Measurements from ENCODE around the gene SGSH.
"Not testable (repeated sequence)": the region's sequence is repeated elsewhere in the genome, so short reads cannot be mapped to it uniquely, and the experiment has no call there.

Gene SGSH
- total RNA-seq, result 49.5 to 83.1 reads per million in 2 donors

DNA sequence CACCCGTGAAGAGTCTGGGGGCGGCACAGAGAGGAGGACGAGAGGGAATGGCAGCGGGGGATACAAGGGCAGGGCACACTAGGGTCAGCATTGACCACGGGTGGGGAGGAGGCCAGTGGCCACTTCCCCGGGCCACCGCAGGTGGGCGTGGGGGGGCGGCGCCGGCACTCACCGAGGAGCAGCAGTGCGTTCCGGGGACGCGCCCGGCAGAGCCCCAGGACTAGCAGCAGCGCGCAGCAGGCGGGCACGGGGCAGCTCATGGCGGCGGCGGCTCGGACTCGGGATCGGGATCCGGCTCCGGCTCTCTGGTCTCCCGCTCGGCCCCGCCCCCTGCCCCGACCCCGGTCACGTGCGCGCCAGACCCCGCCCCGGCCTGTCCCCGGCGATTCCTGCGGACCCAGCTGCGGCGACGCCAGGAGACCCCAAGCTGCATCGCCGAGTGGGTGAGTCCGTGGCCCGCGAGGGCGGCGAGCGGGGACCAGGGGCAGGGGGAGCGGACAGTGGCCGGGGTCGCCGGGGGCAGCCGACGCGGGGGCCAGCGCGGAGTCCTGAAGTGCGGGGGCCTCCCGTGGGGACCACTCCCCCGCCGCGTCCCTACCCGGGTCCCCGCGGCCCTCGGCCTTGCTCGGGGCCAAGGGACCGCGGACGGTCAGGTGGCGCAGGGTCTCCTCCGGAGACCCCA, at the start of gene SGSH, which contains the start of gene SLC26A11:
Gene SGSH (minus strand): TSS at position 280 of the 682 bp plus-strand sequence. CDS start 20 bp downstream, at position 260.
Gene SLC26A11 (plus strand): TSS at position 374 of the 682 bp plus-strand sequence. CDS start 1,134 bp downstream, outside the sequence.
- peak; percentile 52 for DNase-seq

DNA sequence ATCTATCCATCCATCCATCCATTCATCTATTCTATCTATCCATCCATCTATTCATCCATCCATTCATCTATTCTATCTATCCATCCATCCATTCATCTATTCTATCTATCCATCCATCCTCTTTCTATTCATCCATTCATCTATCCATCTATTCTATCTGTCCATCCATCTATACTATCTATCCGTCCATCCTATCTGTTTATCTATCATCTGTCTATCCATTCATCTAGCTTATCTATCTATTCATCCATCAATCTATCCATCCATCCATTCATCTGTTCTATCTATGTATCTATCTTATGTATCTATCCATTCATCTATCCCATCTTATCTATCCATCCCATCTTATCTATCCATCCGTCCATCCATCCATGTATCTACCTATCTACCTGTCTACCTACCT, 49.3 kb upstream of the SGSH start:
- DNase-seq, result no peak

DNA sequence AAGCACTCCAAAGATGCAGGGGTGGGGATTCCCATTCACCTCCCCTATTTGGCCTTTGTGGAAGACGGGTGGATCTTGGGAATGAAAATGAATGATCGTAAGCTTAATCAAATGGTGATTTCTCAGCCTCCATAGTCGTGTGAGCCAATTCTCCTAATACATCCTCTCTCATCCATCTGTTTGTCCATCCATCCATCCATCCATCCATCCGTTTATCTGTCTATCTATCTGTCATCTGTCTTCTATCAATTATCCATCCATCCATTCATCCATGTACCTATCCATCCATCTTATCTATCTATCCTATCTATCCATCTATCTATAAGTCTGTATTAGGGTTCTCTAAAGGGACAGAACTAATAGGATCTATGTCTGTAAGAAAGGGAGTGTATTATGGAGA, 48.3 kb upstream of the SGSH start:
- DNase-seq, result no peak

DNA sequence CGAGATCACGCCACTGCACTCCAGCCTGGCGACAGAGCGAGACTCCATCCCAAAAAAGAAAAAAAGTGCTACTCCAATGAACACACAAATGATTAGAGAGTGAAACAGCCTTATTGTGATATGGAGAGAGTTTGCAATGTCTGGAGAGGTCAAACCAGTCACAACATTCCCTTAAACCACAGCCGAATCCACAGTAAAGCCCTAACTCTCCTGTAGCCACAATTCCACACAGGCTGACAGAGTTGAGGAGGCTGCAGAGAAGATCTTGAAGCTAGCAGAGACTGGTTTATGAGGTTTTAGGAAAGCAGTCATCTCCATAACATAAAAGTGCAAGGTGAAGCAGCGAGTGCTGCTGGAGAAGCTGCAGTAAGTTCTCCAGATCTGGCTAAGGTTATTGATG, 47.3 kb upstream of the SGSH start:
- no peak for DNase-seq

DNA sequence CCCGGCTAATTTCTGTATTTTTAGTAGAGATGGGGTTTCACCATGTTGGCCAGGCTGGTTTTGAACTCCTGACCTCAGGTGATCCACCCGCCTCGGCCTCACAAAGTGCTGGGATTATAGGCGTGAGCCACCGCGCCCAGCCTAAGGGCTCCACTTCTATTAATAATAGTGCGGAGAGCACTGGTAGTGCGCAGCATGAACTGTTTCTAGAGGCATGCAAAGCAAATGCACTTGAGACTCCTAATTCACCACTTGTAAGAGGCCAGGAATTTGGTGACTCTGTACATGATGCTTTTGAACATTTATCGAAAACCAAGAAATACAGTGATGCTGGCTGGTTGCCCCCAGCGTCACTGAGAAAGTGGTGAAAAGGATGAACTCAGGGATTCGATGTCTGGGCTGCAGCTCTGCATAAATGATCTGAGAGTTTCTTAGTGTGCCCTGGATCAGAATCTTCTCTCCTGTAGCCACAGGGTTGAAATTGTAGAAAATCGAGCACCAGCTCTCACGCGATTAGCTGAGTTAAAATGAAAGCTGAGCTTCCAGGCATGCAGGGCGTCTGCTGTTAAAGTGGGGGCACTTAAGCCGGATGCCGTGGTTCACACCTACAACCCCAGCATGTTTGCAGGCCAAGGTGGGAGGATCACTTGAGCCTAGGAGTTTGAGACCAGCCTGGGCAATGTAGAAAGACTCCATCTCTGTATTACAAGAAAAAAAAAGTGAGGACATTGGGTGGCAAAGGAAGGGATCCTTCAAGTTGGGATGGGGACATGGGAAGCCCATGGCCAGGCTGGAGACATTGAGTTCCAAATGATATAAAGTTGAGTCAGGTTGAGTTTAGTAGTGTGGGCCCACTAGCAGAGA, 45.3 kb upstream of the SGSH start:
- no peak for DNase-seq

DNA sequence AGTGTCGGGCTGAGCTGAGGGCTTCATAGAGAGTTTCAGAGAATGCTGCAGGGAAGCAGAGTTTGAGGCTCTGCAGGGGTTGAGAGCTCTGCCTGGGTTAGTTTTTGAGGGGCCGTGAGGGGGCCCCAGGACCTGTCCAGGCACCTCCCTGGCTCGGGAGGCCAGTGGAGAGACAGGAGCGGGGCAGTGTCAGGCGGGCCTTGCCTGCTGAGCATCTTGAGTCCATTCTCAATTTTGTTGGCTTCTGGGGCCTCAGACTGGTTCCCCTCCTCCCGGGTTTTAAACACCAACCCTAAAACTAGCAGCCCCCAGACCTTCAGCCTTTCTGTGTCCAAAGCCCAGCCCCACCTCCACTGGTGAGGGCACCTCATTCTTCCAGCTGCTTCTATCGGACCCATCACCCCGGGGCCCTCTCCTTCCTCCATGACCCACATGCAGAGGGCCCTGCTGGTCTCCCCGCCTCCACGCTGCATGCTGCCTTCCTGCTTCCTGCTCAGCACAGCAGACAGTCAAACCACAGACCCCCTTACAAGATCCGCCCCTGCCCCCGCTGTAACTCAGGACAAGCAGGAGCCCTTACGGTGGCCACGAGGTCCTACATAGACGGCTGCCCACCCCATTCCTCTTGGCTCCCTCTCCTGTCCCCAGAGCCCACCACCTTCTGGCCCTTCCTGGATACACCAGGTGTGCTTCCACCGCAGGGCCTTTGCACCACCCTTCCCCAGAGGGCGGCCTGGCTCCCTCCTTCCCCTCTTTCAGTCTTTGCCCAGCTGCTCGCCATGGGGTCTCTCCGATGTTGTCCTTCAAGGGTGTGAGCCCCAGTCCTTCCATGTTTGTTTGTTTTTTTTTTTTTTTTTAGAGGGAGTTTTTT, 44.3 kb upstream of the SGSH start:
- peak; percentile 28 for DNase-seq

DNA sequence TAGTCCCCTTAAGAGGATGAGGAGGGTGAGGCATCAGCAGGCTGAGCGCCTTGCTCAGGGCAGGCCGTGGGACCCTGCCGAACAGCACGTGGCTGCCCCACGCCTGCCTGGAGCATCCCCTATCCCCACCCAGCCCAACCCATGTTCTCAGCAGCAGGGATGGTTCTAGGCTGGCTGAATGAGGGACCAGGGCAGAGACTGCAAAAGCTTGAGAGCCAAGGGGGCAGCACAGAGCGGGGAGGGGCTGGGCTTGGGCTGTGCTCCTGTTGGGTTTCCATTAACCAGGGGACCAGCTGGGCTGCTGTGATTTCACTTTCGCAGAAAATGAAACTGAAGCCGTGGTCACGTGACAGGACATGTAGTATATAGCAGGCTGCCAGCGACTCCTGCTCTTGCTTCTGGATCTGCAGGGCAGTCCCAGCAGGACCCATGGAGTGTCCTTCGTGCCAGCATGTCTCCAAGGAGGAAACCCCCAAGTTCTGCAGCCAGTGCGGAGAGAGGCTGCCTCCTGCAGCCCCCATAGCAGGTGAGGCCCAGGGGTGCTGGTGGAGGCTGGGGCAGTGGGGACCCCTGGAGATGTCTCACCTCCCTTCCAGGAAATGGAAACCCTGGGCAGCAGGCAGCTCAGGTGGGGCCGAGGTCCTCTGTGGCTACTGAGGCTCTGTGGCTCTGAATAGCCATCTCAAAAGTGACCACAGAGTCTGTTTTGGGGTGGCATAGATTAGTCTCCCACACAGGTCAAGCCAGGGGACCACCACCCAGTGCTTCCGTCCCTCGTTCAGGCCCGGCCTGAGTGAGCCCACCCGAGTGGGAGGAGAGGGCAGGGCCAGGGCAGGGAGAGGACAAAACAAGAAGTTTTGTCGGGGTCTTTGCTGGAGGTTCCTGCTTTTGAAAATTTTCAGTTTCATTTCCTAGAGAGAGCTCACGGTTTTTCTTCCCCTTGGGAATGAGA, 43.4 kb upstream of the SGSH start:
- DNase-seq, result no peak

DNA sequence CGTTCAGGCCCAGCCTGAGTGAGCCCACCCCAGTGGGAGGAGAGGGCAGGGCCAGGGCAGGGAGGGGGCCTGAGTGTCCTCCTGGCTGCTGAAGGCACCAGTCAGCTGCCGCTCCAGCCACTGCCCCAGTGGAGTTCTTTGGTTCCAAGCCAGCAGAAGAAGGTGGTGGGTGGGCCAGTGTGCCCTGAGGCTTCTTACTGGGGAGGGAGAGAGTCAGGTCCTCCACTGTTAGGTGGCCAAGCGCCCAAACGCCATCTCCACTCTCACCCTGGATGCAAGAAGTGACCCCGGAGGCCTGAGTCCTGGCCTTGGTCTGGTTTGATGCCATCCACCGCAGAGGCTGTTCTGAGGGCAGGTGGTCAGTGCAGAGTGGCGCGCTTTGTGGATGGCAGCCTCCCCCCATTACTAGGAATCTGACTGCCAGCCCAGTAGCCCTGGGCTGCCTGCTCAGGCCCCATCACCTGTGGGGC, 42.7 kb upstream of the SGSH start:
- DNase-seq, result no peak

DNA sequence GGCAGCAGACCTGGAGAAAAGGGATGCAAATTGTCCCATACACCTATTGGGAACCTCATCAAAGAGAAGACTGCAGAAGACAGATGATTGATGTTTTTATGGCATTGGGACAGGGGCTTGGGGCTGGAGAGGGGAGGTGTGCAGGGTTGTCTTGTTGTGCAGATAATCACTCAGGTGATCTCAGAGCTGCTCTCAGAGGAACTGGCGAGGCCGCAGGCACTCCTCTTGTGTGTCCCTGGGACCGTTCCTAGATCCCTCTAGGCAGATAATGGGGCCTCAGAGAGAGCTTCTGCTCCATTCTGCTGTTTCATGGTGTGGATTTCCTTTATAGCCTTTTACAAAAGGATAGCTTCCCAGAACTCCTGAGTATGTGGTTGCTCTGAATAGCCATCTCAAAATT, 42.2 kb upstream of the SGSH start:
- DNase-seq, result no peak

DNA sequence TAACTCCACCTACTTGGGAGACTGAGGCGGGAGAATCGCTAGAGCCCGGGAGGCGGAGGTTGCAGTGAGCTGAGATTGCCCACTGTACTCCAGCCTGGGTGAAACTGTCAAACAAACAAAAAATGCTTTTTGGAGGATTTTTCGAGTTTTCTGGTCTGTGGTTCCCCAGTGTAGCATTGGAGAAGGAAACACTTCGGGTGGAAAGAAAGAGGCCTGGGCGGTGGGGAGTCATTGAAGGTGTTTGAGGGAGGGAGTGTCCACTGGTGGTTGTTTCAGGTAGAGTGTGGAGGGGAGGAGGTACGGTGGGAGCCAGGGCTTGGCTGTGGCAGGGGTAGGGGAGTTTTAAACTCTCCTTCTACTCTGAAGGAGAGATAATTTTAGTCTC, 41.8 kb upstream of the SGSH start:
- no peak for DNase-seq

DNA sequence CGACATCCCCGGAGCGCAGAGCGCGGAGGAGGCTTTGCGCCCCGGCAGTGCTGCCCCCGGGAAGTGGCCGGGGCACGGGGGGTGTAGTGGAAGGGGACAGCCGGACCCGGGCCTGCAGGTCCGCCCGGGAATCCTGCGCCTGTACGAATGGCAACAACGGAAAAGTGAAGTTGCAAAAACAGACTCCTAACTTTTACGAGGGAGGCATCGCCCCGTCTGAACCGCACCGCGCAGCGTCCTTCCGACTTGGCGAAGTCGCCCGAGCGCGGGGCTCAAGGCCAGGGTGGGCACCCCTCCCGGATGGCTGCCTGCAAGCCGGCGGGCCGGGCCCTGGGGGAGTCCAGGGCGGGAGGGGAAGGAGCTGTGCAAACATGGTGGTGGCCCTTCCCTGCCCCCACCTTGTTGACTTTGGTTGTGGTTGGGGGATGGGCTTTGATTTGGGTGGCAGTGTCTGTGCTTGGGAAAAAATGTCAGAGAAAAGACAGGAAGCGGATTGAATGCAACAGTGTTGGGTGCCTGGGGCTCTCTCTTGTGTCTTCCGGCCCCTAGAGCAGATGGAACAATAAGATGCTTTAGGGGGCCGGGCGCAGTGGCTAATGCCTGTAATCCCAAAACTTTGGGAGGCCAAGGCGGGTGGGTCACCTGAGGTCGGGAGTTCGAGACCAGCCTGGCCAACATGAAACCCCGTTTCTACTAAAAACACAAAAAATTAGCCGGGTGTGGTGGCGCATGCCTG, 41.2 kb upstream of the SGSH start:
- DNase-seq, result peak; percentile 36

DNA sequence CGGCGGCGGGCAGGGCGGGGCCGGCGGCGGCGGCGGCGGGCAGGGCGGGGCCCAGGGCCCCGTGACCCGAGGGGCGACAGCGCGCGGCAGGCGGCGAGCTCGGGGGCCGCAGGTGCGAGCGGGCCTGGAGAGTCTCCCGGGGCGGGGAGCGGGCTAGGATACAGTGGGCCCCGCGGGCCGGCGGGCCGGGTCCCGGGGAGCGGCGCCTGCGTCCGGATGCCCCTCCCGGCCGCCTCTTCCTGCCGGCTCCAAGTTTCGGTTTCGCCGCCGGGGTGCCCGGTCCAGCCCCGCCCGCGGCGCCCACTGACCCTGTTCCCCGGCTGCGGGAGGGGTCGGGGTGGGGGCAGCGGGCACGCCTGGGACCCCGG, 40.6 kb upstream of the SGSH start, which contains the start of gene RNF213:
Gene RNF213 (plus strand): TSS at position 62 of the 368 bp plus-strand sequence. CDS start 2,830 bp downstream, outside the sequence.
- DNase-seq, result peak; percentile 50

DNA sequence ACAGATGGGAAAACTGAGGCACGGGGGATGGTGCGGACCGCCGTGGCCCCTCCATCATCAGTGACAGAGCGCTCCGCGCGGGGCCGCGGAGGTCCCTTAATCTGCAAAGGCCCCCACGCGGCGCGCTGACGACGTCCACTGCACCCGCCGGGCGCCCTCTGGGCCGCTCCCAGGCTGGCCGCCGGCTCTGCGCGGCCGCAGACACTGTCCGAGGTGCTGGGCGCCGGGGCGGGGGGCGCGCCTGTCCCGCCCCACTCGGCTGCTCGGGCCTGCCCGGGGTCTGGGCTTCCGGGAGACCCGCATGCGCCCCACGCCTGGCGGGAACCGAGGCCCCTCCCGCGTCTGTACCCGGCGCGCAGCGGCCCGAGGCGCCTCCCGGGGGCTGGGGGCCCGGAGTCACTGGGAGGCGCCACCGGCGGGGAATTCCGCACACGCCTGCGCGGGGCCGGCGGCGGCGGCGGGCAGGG, 40.0 kb upstream of the SGSH start:
- peak; percentile 76 for DNase-seq

DNA sequence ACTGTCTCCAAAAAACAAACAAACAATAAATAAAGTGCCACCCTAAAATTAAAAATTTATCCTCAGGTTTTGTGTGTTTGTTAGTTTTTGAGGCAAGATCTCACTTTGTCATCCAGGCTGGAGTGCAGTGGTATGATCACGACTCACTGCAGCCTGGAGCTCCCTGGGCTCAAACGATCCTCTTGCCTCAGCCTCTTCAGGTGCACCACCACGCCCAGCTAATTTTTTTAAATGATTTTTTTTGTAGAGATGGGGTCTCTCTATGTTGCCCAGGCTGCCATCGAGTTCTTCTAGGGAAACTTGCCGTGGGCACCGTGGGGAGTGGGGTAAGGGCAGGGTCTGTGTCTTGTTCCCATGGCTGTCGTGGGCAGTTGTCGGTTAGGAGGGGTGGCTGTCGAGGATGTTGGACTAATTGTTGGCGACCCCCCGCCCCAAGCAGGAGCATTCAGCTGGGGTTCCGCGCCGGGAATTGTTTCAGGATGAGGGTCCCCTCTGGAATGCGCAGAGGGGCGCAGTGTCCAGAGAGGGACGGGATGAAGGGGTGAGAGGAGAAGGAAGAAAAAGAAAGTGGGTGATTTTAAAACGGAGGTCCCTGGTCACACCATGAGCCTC, 39.4 kb upstream of the SGSH start:
- no peak for DNase-seq

DNA sequence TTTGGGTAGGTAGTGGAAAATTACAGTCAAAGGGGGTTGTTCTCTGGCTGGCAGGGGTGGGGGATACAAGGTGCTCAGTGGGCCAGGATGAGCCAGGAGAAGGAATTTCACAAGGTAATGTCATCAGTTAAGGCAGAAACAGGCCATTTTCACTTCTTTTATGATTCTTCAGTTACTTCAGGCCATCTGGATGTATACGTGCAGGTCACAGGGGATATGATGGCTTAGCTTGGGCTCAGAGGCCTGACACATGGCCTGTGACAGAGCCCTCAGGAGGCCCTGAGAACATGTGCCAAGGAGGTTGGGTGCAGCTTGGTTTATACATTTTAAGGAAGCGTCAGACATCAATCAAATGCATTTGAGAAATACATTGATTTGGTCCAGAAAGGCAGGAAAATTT, 38.2 kb upstream of the SGSH start:
- not testable (repeated sequence) for DNase-seq

DNA sequence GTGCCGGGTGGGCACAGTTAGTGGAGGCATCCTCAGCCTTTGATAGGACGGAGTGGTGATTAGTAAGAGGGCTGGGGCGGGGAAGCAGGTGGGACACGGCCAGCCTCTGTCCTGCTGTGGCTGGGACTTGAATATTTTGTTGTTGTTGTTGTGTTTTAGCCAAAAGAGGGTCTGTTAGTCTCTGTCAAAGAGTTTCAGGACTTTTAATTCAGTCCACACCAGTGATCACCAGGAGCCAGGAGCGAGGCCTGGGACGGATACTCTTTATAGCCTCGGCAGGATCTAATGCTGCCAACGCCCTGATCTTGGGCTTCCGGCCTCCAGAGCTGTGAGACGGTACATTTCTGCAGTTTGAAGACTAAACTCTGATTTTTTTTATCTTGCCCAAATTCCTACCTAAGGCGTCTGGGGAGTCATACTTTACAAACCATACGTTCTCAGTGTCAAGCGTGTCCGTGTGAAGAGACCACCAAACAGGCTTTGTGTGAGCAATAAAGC, 37.6 kb upstream of the SGSH start:
- DNase-seq, result no peak

DNA sequence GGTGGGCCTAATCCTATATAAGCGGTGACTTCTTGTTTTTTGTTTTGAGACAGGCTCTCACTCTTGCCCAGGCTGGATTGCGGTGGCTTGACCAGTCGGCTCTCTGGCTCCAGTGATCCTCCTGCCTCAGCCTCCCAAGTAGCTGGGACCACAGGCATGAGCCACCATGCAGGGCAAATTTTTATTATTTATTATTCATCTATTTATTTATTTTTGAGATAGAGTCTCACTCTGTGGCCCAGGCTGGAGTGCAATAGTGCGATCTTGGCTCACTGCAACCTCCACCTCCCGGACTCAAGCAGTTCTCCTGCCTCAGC, 35.9 kb upstream of the SGSH start:
- no peak for DNase-seq

DNA sequence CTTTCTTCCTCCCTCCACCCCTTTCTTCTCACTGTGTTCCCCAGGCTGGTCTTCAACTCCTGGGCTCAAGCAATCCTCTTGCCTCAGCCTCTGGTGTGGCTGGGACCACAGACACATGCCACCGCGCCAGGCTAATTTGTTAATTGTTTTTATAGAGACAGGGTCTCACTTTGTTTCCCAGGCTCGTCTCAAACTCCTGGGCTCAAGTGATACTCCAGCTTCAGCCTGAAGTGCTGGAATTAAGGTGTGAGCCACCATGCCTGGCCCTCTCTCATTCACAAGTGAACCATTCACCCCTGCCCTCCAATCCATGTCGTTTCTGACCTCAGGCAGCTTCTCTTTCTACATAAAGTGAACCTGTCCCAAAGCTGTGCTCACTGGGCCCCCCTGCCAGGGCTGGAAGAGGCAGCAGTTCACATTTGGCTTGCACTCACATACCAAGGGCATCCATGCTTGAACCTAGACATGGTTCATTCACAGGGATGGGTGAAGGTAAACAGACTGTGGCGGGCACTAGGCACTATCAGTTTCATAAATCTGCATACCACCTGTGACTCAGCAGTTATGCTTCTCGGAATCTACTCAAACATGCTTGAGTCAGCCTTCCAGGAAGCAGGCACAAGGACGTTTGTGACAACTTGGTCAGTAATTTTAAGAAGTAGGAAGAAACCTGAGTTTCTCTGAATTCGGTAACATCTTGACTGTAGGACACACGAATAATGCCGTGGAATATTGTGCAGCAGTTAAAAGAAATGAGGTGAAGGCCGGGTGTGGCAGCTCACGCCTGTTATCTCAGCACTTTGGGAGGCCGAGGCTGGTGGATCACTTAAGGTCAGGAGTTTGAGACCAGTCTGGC, 34.5 kb upstream of the SGSH start:
- DNase-seq, result no peak

All from activated gamma-delta T cell (primary cell).